Neural progenitor cell (in vitro differentiated cells): ENCODE results near the gene TIAM2. TPM values are rescaled to one million over a fixed set of nuclear protein-coding genes. Genes with fewer than 3 reads are reported as not detected.

Source experiments
- DNase-seq: peaks from one replicate; pipeline ENCODE4 v3.0.0-alpha.2; 2016; ENCODE audit warnings: low spot score
- H2AFZ ChIP-seq: fragments of 200-600 bp; sonication (generic); replicated peaks from 2 replicates; pipeline ENCODE4 v1.6.1; 2016; ENCODE audit warnings: antibody characterized with exemption
- H3F3A ChIP-seq: fragments of 200-600 bp; sonication (generic); 2 replicates; pipeline ENCODE4 v1.6.1; 2016; ENCODE audit warnings: antibody characterized with exemption, low read depth
- H3K27ac ChIP-seq: fragments of 200-600 bp; sonication (generic); 2 replicates; pipeline ENCODE4 v1.5.1; 2016; ENCODE audit warnings: mild to moderate bottlenecking
- H3K27me3 ChIP-seq: fragments of 200-600 bp; sonication (generic); 2 replicates; pipeline ENCODE4 v1.6.1; 2016; ENCODE audit warnings: mild to moderate bottlenecking, moderate library complexity
- H3K36me3 ChIP-seq: fragments of 200-600 bp; sonication (generic); 2 replicates; pipeline ENCODE4 v1.5.1; 2016
- H3K4me1 ChIP-seq: fragments of 200-600 bp; sonication (generic); 2 replicates; pipeline ENCODE4 v1.6.1; 2016; ENCODE audit warnings: mixed run types
- H3K4me2 ChIP-seq: fragments of 200-600 bp; sonication (generic); 2 replicates; pipeline ENCODE4 v1.6.1; 2016
- H3K4me3 ChIP-seq: fragments of 200-600 bp; sonication (generic); 2 replicates; pipeline ENCODE4 v1.5.1; 2016
- H3K79me2 ChIP-seq: fragments of 200-600 bp; sonication (generic); 2 replicates; pipeline ENCODE4 v1.6.1; 2016; ENCODE audit warnings: low read depth
- H3K9ac ChIP-seq: fragments of 200-600 bp; sonication (generic); 2 replicates; pipeline ENCODE4 v1.6.1; 2016
- H3K9me3 ChIP-seq: fragments of 200-600 bp; sonication (generic); 2 replicates; pipeline ENCODE4 v1.5.1; 2016; ENCODE audit warnings: low read depth
- H4K20me1 ChIP-seq: fragments of 200-600 bp; sonication (generic); 2 replicates; pipeline ENCODE4 v1.6.1; 2016; ENCODE audit warnings: low read depth
- H3K27ac Mint-ChIP-seq: 3 replicates; pipeline ENCODE4 v1.8.0; 2021; ENCODE audit warnings: mixed read lengths
- H3K27me3 Mint-ChIP-seq: 2 replicates; pipeline ENCODE4 v1.8.0; 2022; ENCODE audit warnings: low read depth, mild to moderate bottlenecking, inconsistent platforms, moderate library complexity, mixed read lengths; ENCODE audit not compliant: insufficient read depth
- H3K36me3 Mint-ChIP-seq: 3 replicates; pipeline ENCODE4 v1.8.0; 2021; ENCODE audit warnings: mixed read lengths
- H3K4me1 Mint-ChIP-seq: 3 replicates; pipeline ENCODE4 v1.8.0; 2021; ENCODE audit warnings: mixed read lengths
- H3K4me3 Mint-ChIP-seq: 3 replicates; pipeline ENCODE4 v1.8.0; 2021; ENCODE audit warnings: mild to moderate bottlenecking, moderate library complexity, mixed read lengths
- H3K9me3 Mint-ChIP-seq: 3 replicates; pipeline ENCODE4 v1.8.0; 2020; ENCODE audit warnings: mixed read lengths
- EZH2 ChIP-seq: fragments of 200-600 bp; sonication (generic); IDR thresholded peaks from 2 replicates; pipeline ENCODE4 v1.6.1; 2017; ENCODE audit warnings: antibody characterized with exemption, mild to moderate bottlenecking, moderate library complexity
- EZH2phosphoT487 ChIP-seq: fragments of 200-600 bp; sonication (generic); IDR thresholded peaks from 2 replicates; pipeline ENCODE4 v1.6.1; 2017; ENCODE audit warnings: antibody characterized with exemption
- total RNA-seq: library from RNA; depleted of rRNA; stranded (reverse); fragments of >200 nt; gene quantifications from 2 replicates; pipeline ENCODE4 v1.2.3, GENCODE V29; 2015; ENCODE audit warnings: low replicate concordance
- TF ChIP-seq, protein P1 (sequence below): fragments of 200-600 bp; sonication (generic); IDR thresholded peaks from 2 replicates; pipeline ENCODE4 v1.5.1; 2017; ENCODE audit warnings: antibody characterized with exemption, mild to moderate bottlenecking

Gene TIAM2
- total RNA-seq, 1 donor from 2014 or later, result 22.8 TPM

GRCh38 chr6:155003476-155003875, 8.4 kb downstream of the TIAM2 start:
- no peak for TF ChIP-seq EZH2
- TF ChIP-seq EZH2phosphoT487, result no peak
- TF ChIP-seq, protein P1, sequence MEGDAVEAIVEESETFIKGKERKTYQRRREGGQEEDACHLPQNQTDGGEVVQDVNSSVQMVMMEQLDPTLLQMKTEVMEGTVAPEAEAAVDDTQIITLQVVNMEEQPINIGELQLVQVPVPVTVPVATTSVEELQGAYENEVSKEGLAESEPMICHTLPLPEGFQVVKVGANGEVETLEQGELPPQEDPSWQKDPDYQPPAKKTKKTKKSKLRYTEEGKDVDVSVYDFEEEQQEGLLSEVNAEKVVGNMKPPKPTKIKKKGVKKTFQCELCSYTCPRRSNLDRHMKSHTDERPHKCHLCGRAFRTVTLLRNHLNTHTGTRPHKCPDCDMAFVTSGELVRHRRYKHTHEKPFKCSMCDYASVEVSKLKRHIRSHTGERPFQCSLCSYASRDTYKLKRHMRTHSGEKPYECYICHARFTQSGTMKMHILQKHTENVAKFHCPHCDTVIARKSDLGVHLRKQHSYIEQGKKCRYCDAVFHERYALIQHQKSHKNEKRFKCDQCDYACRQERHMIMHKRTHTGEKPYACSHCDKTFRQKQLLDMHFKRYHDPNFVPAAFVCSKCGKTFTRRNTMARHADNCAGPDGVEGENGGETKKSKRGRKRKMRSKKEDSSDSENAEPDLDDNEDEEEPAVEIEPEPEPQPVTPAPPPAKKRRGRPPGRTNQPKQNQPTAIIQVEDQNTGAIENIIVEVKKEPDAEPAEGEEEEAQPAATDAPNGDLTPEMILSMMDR, result no peak
- Histone ChIP-seq H3K27ac (no peak overlapping the region), H3K4me1 (no peaks in the 10 kb centered on the region), H3K4me2 (no peak overlapping the region), H3K4me3 (no peak overlapping the region), H3F3A (no peaks in the 10 kb centered on the region), H3K9ac (no peak overlapping the region), H3K36me3 (no peaks in the 10 kb centered on the region), H3K27me3 (no peaks in the 10 kb centered on the region), H2AFZ (no peak overlapping the region), H3K79me2 (peaks cover 4% of the 10 kb centered on the region), H3K9me3 (no peaks in the 10 kb centered on the region), H4K20me1 (no peaks in the 10 kb centered on the region)
- no peak for DNase-seq
- peaks cover 3% of the 10 kb centered on the region for H3K27me3 Mint-ChIP-seq
- no peak overlapping the region for H3K4me3 Mint-ChIP-seq
- peaks cover 9% of the 10 kb centered on the region for H3K4me1 Mint-ChIP-seq
- no peaks in the 10 kb centered on the region for H3K9me3 Mint-ChIP-seq
- no peaks in the 10 kb centered on the region for H3K36me3 Mint-ChIP-seq
- H3K27ac Mint-ChIP-seq, result no peak overlapping the region

GRCh38 chr6:155004017-155004416, 8.9 kb downstream of the TIAM2 start:
- Histone ChIP-seq H3K79me2 (peaks cover 4% of the 10 kb centered on the region), H2AFZ (no peak overlapping the region), H3K27ac (no peak overlapping the region), H3K36me3 (no peaks in the 10 kb centered on the region), H3K4me1 (no peaks in the 10 kb centered on the region), H3K9me3 (no peaks in the 10 kb centered on the region), H4K20me1 (no peaks in the 10 kb centered on the region), H3K4me3 (no peak overlapping the region), H3K27me3 (no peaks in the 10 kb centered on the region), H3F3A (no peaks in the 10 kb centered on the region), H3K9ac (no peak overlapping the region), H3K4me2 (no peak overlapping the region)
- Mint-ChIP-seq H3K36me3 (peaks cover 2% of the 10 kb centered on the region), H3K27ac (no peak overlapping the region), H3K27me3 (peaks cover 3% of the 10 kb centered on the region), H3K4me3 (no peak overlapping the region), H3K4me1 (peaks cover 9% of the 10 kb centered on the region), H3K9me3 (peaks cover 2% of the 10 kb centered on the region)
- no peak for DNase-seq
- TF ChIP-seq EZH2 (no peak), EZH2phosphoT487 (no peak)
- TF ChIP-seq, protein P1, result no peak

DNA sequence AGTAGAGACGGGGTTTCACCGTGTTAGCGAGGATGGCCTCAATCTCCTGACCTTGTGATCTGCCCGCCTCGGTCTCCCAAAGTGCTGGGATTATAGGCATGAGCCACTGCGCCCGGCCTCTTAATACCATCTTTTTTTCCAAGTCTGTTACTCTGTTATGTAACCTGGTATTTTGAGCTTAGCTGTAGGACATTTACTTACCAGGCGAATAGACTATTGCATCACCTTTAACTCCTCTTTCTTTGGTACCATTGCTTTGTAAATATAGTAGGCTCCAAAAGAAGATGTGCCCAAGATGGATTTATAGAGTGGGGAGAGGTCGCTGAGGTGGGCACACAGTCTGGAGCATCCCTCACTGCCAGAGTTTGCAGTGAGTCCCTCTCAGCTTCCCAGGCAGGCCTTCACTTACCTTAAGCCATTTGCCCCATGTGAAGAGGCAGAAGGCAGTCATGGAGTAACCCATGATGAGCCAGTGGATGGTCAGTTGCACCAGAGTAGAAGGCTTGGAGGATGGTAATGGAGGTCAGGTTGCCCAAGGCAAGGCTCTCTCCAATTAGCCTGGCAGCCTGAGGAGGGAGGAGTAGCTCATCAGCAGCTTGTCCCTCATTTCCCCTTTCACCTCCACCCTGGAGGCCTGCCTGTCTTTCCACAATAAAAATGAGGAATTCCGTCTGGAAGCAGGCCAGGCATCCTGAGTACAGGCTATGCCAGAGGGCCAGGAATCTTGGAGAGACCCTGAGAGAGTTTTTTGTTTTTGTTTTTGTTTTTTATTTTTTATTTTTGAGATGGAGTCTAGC, 9.7 kb downstream of the TIAM2 start:
- Mint-ChIP-seq H3K27me3 (peaks cover 3% of the 10 kb centered on the region), H3K9me3 (peaks cover 2% of the 10 kb centered on the region), H3K36me3 (peaks cover 2% of the 10 kb centered on the region), H3K4me3 (no peak overlapping the region), H3K4me1 (peaks cover 9% of the 10 kb centered on the region), H3K27ac (peak overlapping the region; percentile 60)
- Histone ChIP-seq H3K9ac (no peak overlapping the region), H3K27me3 (no peaks in the 10 kb centered on the region), H3K36me3 (no peaks in the 10 kb centered on the region), H3F3A (no peaks in the 10 kb centered on the region), H2AFZ (no peak overlapping the region), H3K4me3 (no peak overlapping the region), H3K79me2 (peaks cover 4% of the 10 kb centered on the region), H3K9me3 (no peaks in the 10 kb centered on the region), H3K4me2 (no peak overlapping the region), H3K27ac (no peak overlapping the region), H3K4me1 (no peaks in the 10 kb centered on the region), H4K20me1 (no peaks in the 10 kb centered on the region)
- no peak for DNase-seq
- TF ChIP-seq, protein P1, result no peak
- no peak for TF ChIP-seq EZH2
- no peak for TF ChIP-seq EZH2phosphoT487
